Common myeloid progenitor, CD34-positive (primary cell): ENCODE results near the gene PSME1.
"Not testable (repeated sequence)": the region's sequence is repeated elsewhere in the genome, so short reads cannot be mapped to it uniquely, and the experiment has no call there.

Experiments
- CTCF ChIA-PET: fragments of 350-600 bp; sonication (Branson Sonifier 250); formaldehyde crosslinking; loops from one replicate; lab custom pipeline; 2021; ENCODE audit warnings: antibody characterized with exemption; lab: Charles Lee
- POLR2A ChIA-PET: fragments of 350-600 bp; sonication (Branson Sonifier 250); formaldehyde crosslinking; loops from one replicate; lab custom pipeline; 2021; ENCODE audit warnings: antibody characterized with exemption; lab: Charles Lee
- DNase-seq, 3 donors: peaks; one replicate each; pipeline versions ENCODE4 v3.0.0 to v3.0.0-alpha.2; 2013
- H3K27ac ChIP-seq, 2 experiments: 1 replicate in 1 of 2; 2 replicates in 1 of 2; pipeline ENCODE4 v1.7.0; 2013; ENCODE audit warnings: inconsistent platforms in 2 of 2, low read length in 2 of 2, mild to moderate bottlenecking in 2 of 2, low read depth in 1 of 2, moderate library complexity in 1 of 2; ENCODE audit not compliant: severe bottlenecking in 2 of 2, insufficient read depth in 1 of 2, poor library complexity in 1 of 2
- H3K27me3 ChIP-seq, 5 experiments: replicated peaks in 2 of 5; 1 replicate in 3 of 5; 2 replicates in 2 of 5; pipeline versions ENCODE4 v1.6.1 to v1.7.0; 2013; ENCODE audit warnings: low read length in 4 of 5, mild to moderate bottlenecking in 2 of 5, moderate library complexity in 2 of 5, inconsistent platforms in 1 of 5; ENCODE audit not compliant: insufficient read depth in 5 of 5, control insufficient read depth in 4 of 5
- H3K36me3 ChIP-seq, 4 experiments: 1 replicate in 2 of 4; 2 replicates in 2 of 4; pipeline versions ENCODE4 v1.6.1 to v1.7.0; 2013; ENCODE audit warnings: low read length in 3 of 4, control low read depth in 1 of 4, mild to moderate bottlenecking in 1 of 4; ENCODE audit not compliant: control insufficient read depth in 4 of 4, insufficient read depth in 4 of 4
- H3K4me1 ChIP-seq, 4 experiments: 1 replicate in 3 of 4; 2 replicates in 1 of 4; pipeline versions ENCODE4 v1.6.1 to v1.7.1; 2013; ENCODE audit warnings: low read length in 3 of 4, mild to moderate bottlenecking in 3 of 4, control low read depth in 1 of 4, inconsistent platforms in 1 of 4, moderate library complexity in 1 of 4; ENCODE audit not compliant: control insufficient read depth in 4 of 4, insufficient read depth in 4 of 4; ENCODE audit errors: control extremely low read depth in 1 of 4
- H3K4me3 ChIP-seq, 7 experiments: 1 replicate in 4 of 7; 2 replicates in 3 of 7; pipeline versions ENCODE4 v1.5.1 to v1.7.0; 2013; ENCODE audit warnings: mild to moderate bottlenecking in 7 of 7, low read length in 6 of 7, moderate library complexity in 6 of 7, inconsistent platforms in 2 of 7, low read depth in 2 of 7, control low read depth in 1 of 7; ENCODE audit not compliant: insufficient read depth in 4 of 7, control insufficient read depth in 1 of 7; ENCODE audit errors: extremely low read depth in 1 of 7
- H3K9me3 ChIP-seq, 5 experiments: 1 replicate in 4 of 5; 2 replicates in 1 of 5; pipeline versions ENCODE4 v1.6.1 to v1.7.1; 2013; ENCODE audit warnings: low read length in 4 of 5, mild to moderate bottlenecking in 2 of 5, inconsistent platforms in 1 of 5, low read depth in 1 of 5, moderate library complexity in 1 of 5; ENCODE audit not compliant: control insufficient read depth in 4 of 5, insufficient read depth in 2 of 5; ENCODE audit errors: control extremely low read depth in 1 of 5
- WGBS: methylation state at CpG from one replicate; pipeline ENCODE4 v1.1.5; 2013; ENCODE audit not compliant: insufficient coverage; 5-methylcytosine and 5-hydroxymethylcytosine counted together

The PSME1 gene

GRCh38 chr14:24105609-24106239, 30.3 kb upstream of the PSME1 start:
- CTCF ChIA-PET: interaction anchor here (1.1 to 11.6 kb wide), 6 partner anchors 9 to 47 kb away, joined by 3 to 188 read pairs (median 32); partner anchors contain the start of gene PCK2
- Histone ChIP-seq H3K36me3 (peaks cover 0 to 33% (median 16%) of the 10 kb centered on the region in 4 experiments), H3K4me1 (peaks cover 3 to 13% (median 6%) of the 10 kb centered on the region in 4 experiments)
- H3K27ac ChIP-seq, DNase-seq, H3K4me3 ChIP-seq, H3K9me3 ChIP-seq, H3K27me3 ChIP-seq: not testable (repeated sequence)
- POLR2A ChIA-PET: interaction anchor here (1.2 to 1.7 kb wide), 2 partner anchors 11 to 15 kb away, joined by 4 to 5 read pairs; partner anchors contain the start of gene PCK2
- 97% methylated on average over 7 of the region's 8 CpGs for WGBS

DNA sequence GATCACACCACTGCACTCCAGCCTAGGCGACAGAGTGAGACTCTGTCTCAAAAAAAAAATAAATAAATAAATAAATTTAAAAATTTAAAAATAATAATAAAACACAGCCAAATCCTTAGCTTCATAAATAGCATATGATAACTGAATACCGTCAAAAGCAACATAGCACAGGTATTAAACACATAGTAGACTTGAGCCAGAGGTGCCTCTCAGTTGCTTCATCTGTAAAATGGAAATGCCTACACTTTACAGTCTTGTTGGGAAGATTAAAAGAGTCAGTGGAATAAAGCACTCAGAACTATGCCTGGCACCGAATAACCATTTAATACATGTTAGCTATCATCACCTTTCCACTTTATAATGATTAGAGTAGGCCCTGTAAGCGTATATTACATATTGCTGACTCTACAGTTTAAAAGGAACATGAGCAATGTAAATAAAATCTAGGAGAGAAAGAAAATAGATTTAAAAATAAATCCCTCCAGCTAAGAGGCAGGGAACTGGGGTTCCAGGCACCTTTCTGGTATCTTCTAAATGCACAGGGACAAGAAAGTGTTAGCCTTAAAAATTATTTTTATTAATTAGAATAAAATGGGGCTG, 29.2 kb upstream of the PSME1 start:
- Histone ChIP-seq H3K4me1 (peaks cover 3 to 17% (median 6%) of the 10 kb centered on the region in 4 experiments), H3K27me3 (no peaks in the 10 kb centered on the region), H3K9me3 (peaks cover 0 to 5% (median 0%) of the 10 kb centered on the region in 5 experiments), H3K4me3 (no peak overlapping the region), H3K27ac (no peak overlapping the region), H3K36me3 (peaks cover 0 to 24% (median 13%) of the 10 kb centered on the region in 4 experiments)
- ChIA-PET CTCF (interaction anchor here (1.0 to 11.6 kb wide), 11 partner anchors 10 to 92 kb away, joined by 3 to 188 read pairs (median 7); partner anchors contain the start of genes IRF9 and PCK2), POLR2A (interaction anchor here (1.7 kb wide), 1 partner anchor 16 kb away, joined by 4 read pairs; no protein-coding TSS in a partner anchor)
- WGBS: 100% methylated on average over 1 of the region's 4 CpGs
- DNase-seq: no peak

DNA sequence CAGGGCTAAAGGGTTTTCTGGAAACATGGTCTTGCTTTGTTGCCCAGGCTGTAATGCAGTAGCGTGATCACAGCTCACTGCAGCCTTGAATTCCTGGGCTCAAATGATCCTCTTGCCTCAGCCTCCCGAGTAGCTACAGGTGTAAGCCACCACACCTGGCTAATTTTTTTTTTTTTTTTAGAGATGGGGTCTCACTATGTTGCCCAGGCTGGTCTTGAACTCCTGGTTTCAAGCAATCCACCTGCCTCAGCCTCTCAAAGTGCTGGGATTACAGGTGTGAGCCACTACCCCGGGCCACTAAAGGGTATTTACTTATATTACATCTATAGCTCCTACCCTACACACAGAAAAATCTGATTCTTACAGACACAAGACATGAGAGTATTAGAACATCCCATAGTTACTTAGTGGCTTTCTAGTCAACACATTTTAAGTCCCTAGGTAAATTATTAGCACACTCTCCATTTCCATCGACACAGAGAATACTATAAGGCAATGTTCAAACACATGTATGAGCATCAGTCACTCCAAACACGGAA, 27.6 kb upstream of the PSME1 start:
- ChIA-PET CTCF (interaction anchor here (0.5 to 11.6 kb wide), 28 partner anchors 9 to 539 kb away, joined by 3 to 188 read pairs (median 4); partner anchors contain the start of genes CARMIL3, IRF9, PCK2 and PSME1), POLR2A (interaction anchor here (0.8 to 2.0 kb wide), 4 partner anchors 14 to 38 kb away, joined by 3 to 12 read pairs (median 3); partner anchors contain the start of genes PCK2 and PSME2)
- Histone ChIP-seq H3K27me3 (no peaks in the 10 kb centered on the region), H3K4me1 (peaks cover 3 to 20% (median 9%) of the 10 kb centered on the region in 4 experiments), H3K4me3 (peak overlapping the region in 1 of 7 experiments; percentile 38), H3K36me3 (peaks cover 0 to 12% (median 8%) of the 10 kb centered on the region in 4 experiments), H3K9me3 (peaks cover 0 to 5% (median 0%) of the 10 kb centered on the region in 5 experiments), H3K27ac (peak overlapping the region in 1 of 2 experiments; percentile 17)
- 47% methylated on average over 5 of the region's 5 CpGs for WGBS
- DNase-seq: no peak

- POLR2A ChIA-PET: no interaction called here
- H3K4me1 ChIP-seq: peaks cover 3 to 28% (median 12%) of the 10 kb centered on the region in 4 experiments
- no peak overlapping the region for H3K4me3 ChIP-seq
- no peak overlapping the region for H3K27ac ChIP-seq
- H3K36me3 ChIP-seq: peaks cover 0 to 1% (median 0%) of the 10 kb centered on the region in 4 experiments
- peaks cover 0 to under 1% (median 0%) of the 10 kb centered on the region in 5 experiments for H3K9me3 ChIP-seq
- CTCF ChIA-PET: interaction anchor here (0.6 to 11.6 kb wide), 21 partner anchors 9 to 805 kb away, joined by 3 to 188 read pairs (median 4); partner anchors contain the start of genes CARMIL3, CHMP4A, EMC9 and FITM1
- H3K27me3 ChIP-seq: no peaks in the 10 kb centered on the region
- DNase-seq: no peak
- WGBS: 95% methylated on average over 6 of the region's 9 CpGs
These were observed 25.9 kb upstream of the PSME1 start for GRCh38 chr14:24110060-24110459.

- DNase-seq: no peak
- no peak overlapping the region for H3K4me3 ChIP-seq
- H3K27ac ChIP-seq: no peak overlapping the region
- no peaks in the 10 kb centered on the region for H3K9me3 ChIP-seq
- no CpG with 5 or more reads among the region's 1 CpG for WGBS
- ChIA-PET POLR2A (no interaction called here), CTCF (interaction anchor here (0.7 to 11.6 kb wide), 17 partner anchors 9 to 102 kb away, joined by 3 to 188 read pairs (median 5); partner anchors contain the start of genes CARMIL3, CHMP4A, FITM1 and IRF9)
- peaks cover 3 to 32% (median 14%) of the 10 kb centered on the region in 4 experiments for H3K4me1 ChIP-seq
- no peaks in the 10 kb centered on the region for H3K27me3 ChIP-seq
- H3K36me3 ChIP-seq: no peaks in the 10 kb centered on the region
These were observed 25.5 kb upstream of the PSME1 start for GRCh38 chr14:24110523-24110922.

DNA sequence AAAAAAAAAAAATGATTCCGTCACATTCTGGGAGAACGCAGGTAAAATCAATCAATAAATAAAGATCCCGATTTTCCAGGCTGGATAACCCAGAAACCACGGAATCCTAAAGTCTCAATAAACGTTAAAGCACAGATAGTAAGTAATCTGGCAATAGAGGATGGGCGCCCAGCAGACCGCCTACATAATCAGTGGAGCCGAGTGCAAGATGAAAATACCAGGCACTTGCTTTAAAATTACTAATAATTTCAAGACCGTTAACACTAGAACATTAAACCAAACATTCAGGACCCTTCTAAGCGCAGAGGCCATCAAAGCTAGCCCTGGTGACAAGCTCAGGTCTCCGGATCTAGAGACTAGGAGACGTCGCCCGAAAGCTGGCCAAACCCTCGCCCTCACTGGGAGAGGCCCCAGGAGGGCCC, 22.6 kb upstream of the PSME1 start:
- Histone ChIP-seq H3K4me3 (peak overlapping the region; percentile 51 to 98 (median 91)), H3K9me3 (no peaks in the 10 kb centered on the region), H3K27me3 (no peaks in the 10 kb centered on the region), H3K27ac (peak overlapping the region; percentile 95 to 98), H3K4me1 (peaks cover 11 to 40% (median 26%) of the 10 kb centered on the region in 4 experiments), H3K36me3 (peaks cover 6 to 21% (median 14%) of the 10 kb centered on the region in 4 experiments)
- ChIA-PET CTCF (interaction anchor here (0.8 to 7.7 kb wide), 6 partner anchors 18 to 56 kb away, joined by 3 to 46 read pairs (median 16); partner anchors contain the start of genes FITM1, PCK2 and PSME1), POLR2A (interaction anchor here (0.6 to 2.4 kb wide), 8 partner anchors 19 to 75 kb away, joined by 3 to 11 read pairs (median 6); partner anchors contain the start of genes EMC9, IPO4, IRF9 and PCK2)
- 13% methylated on average over 12 of the region's 15 CpGs for WGBS
- peak in 1 of 3 donors; percentile 40 for DNase-seq
